GM18870 (cell line): ENCODE results near the gene SMARCA2.

Experiments
- ATAC-seq: cut with Tn5 transposase; IDR thresholded peaks from one replicate; pipeline ENCODE4 v1.9.1; 2021; ENCODE audit warnings: moderate library complexity; ENCODE audit not compliant: unreplicated experiment

Gene SMARCA2

GRCh38 chr9:2015581-2016407, 647 bp downstream of the SMARCA2 start:
- ATAC-seq: no peak

- ATAC-seq: no peak
These were observed 1.5 kb downstream of the SMARCA2 start for GRCh38 chr9:2016408-2017330.

GRCh38 chr9:2017331-2018161, 2.4 kb downstream of the SMARCA2 start:
- ATAC-seq: no peak

- no peak for ATAC-seq
These were observed 3.1 kb downstream of the SMARCA2 start for GRCh38 chr9:2018162-2018643.

- no peak for ATAC-seq
These were observed 3.8 kb downstream of the SMARCA2 start for GRCh38 chr9:2018764-2019558.

- no peak for ATAC-seq
These were observed 4.6 kb downstream of the SMARCA2 start for GRCh38 chr9:2019723-2020122.

GRCh38 chr9:2021731-2022130, 6.6 kb downstream of the SMARCA2 start:
- ATAC-seq: no peak

GRCh38 chr9:2022560-2022959, 7.4 kb downstream of the SMARCA2 start:
- no peak for ATAC-seq

- no peak for ATAC-seq
These were observed 7.9 kb downstream of the SMARCA2 start for GRCh38 chr9:2023042-2023441.

- ATAC-seq: peak; percentile 60
These were observed 8.4 kb downstream of the SMARCA2 start for GRCh38 chr9:2023532-2023931.

GRCh38 chr9:2024888-2025782, 10.0 kb downstream of the SMARCA2 start:
- no peak for ATAC-seq

GRCh38 chr9:2026220-2026997, 11.3 kb downstream of the SMARCA2 start:
- no peak for ATAC-seq

GRCh38 chr9:2027543-2028160, 12.5 kb downstream of the SMARCA2 start:
- ATAC-seq: no peak

- no peak for ATAC-seq
These were observed 13.7 kb downstream of the SMARCA2 start for GRCh38 chr9:2028888-2029287.

GRCh38 chr9:2029666-2030170, 14.6 kb downstream of the SMARCA2 start:
- no peak for ATAC-seq

GRCh38 chr9:2032234-2032633, 17.1 kb downstream of the SMARCA2 start:
- ATAC-seq: no peak

- no peak for ATAC-seq
These were observed 21.7 kb downstream of the SMARCA2 start for GRCh38 chr9:2036844-2037243.
